ENCODE data around the gene ACP3. TPM values are rescaled to one million over a fixed set of nuclear protein-coding genes. Genes with fewer than 3 reads are reported as not detected.
A peak's percentile ranks its signal among the peaks of the same experiment; 100 is the strongest.
"Not testable (repeated sequence)": the region's sequence is repeated elsewhere in the genome, so short reads cannot be mapped to it uniquely, and the experiment has no call there.

Gene ACP3
- total RNA-seq, 1 experiment from 2014 or later, result not detected

DNA sequence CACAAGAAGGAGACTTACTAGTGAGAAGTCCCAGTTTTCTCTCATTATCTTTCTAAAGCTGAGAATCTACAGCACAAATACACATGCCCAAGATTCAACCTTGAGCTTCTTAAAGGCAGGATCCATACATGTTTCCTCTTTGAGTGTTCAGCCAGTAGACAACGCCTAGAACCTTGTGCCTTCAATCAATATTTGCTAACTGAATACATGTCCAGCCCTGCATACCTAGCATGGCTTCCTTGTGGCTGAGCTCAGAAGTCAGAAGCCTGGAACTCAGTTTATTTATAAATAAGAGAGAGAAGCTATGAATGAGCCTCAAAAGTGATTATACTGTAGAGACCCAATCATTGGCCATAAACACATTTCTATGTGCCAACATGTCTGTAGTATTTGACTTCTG lies 43.5 kb downstream of the ACP3 start:
- TF ChIP-seq, protein P1, sequence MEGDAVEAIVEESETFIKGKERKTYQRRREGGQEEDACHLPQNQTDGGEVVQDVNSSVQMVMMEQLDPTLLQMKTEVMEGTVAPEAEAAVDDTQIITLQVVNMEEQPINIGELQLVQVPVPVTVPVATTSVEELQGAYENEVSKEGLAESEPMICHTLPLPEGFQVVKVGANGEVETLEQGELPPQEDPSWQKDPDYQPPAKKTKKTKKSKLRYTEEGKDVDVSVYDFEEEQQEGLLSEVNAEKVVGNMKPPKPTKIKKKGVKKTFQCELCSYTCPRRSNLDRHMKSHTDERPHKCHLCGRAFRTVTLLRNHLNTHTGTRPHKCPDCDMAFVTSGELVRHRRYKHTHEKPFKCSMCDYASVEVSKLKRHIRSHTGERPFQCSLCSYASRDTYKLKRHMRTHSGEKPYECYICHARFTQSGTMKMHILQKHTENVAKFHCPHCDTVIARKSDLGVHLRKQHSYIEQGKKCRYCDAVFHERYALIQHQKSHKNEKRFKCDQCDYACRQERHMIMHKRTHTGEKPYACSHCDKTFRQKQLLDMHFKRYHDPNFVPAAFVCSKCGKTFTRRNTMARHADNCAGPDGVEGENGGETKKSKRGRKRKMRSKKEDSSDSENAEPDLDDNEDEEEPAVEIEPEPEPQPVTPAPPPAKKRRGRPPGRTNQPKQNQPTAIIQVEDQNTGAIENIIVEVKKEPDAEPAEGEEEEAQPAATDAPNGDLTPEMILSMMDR (IDR thresholded peaks at IDR 0.05; ENCODE audit: unreplicated experiment), result no peak
- Mint-ChIP-seq H3K27me3 (ENCODE audit: insufficient read depth, unreplicated experiment) (peaks cover 23% of the 10 kb centered on the region), H3K36me3 (ENCODE audit: insufficient read depth, unreplicated experiment) (peaks cover 6% of the 10 kb centered on the region), H3K9me3 (ENCODE audit: unreplicated experiment) (no peaks in the 10 kb centered on the region), H3K4me1 (ENCODE audit: insufficient read depth, unreplicated experiment) (no peaks in the 10 kb centered on the region), H3K4me3 (ENCODE audit: unreplicated experiment) (no peak overlapping the region), H3K27ac (ENCODE audit: low read depth, unreplicated experiment) (no peak overlapping the region)
- CTCF ChIA-PET, result interaction anchor here (0.6 to 1.5 kb wide), 4 partner anchors 10 to 38 kb away, joined by 3 to 10 read pairs (median 4); no protein-coding TSS in a partner anchor
- no TSS peak for BruUV-seq (replicated peaks)
- intact Hi-C loops (cut with micrococcal nuclease), result no loop called here
- POLR2A ChIA-PET, result no interaction called here
- DNase-seq (ENCODE audit: unreplicated experiment), result no peak

DNA sequence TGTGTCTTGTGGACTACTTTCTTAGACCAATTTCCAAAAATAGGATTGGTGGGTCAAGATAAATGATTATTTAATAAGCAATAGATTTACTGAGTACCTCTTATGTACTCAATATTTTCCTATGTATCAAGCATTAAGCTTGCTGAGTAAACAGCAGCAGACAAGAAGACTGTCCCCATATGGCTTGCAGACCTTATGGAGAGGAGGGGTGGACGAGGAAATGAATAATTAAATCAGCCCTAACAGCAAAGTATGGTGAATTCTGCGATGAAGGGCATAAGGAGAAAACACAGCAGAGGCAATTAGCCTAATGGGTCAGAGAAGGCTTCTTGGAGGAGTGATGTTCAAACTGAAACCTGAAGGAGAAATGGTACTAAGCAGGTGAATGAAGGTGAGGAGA lies 45.1 kb downstream of the ACP3 start:
- TF ChIP-seq, protein P1 (IDR thresholded peaks at IDR 0.05; ENCODE audit: unreplicated experiment), result no peak
- H3K27ac Mint-ChIP-seq (ENCODE audit: low read depth, unreplicated experiment), result no peak overlapping the region
- DNase-seq (ENCODE audit: unreplicated experiment), result no peak
- ChIA-PET CTCF (interaction anchor here (0.6 to 0.8 kb wide), 2 partner anchors 18 to 133 kb away, joined by 3 read pairs; no protein-coding TSS in a partner anchor), POLR2A (no interaction called here)
- H3K27me3 Mint-ChIP-seq (ENCODE audit: insufficient read depth, unreplicated experiment), result peaks cover 23% of the 10 kb centered on the region
- no TSS peak for BruUV-seq (replicated peaks)
- peaks cover 6% of the 10 kb centered on the region for H3K36me3 Mint-ChIP-seq (ENCODE audit: insufficient read depth, unreplicated experiment)
- intact Hi-C loops (cut with micrococcal nuclease), result no loop called here
- no peaks in the 10 kb centered on the region for H3K4me1 Mint-ChIP-seq (ENCODE audit: insufficient read depth, unreplicated experiment)
- no peaks in the 10 kb centered on the region for H3K9me3 Mint-ChIP-seq (ENCODE audit: unreplicated experiment)
- H3K4me3 Mint-ChIP-seq (ENCODE audit: unreplicated experiment), result no peak overlapping the region

DNA sequence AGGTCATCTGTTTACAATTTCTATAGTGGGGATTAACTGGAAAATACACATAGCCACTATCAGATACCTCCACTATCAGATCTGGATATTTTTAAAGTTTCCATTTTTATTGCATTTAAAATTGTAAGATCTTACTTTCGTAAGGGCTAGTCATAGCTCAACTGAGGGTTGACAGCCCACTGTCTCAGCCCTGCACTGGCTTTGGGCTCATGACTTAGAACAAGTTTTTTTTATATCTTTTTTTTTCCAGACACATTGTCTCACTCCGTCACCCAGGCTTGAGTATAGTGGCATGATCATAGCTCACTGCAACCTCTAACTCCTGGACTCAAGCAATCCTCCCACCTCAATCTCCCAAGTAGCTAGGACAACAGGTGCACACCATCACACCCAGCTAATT lies 51.3 kb downstream of the ACP3 start:
- ChIA-PET POLR2A (interaction anchor here (0.8 kb wide), 1 partner anchor 31 kb away, joined by 4 read pairs; no protein-coding TSS in a partner anchor), CTCF (interaction anchor here (0.6 to 2.9 kb wide), 7 partner anchors 15 to 1134 kb away, joined by 3 to 13 read pairs (median 4); partner anchors contain the start of gene ACP3)
- Mint-ChIP-seq H3K27ac (ENCODE audit: low read depth, unreplicated experiment) (no peak overlapping the region), H3K4me3 (ENCODE audit: unreplicated experiment) (no peak overlapping the region), H3K4me1 (ENCODE audit: insufficient read depth, unreplicated experiment) (no peaks in the 10 kb centered on the region), H3K27me3 (ENCODE audit: insufficient read depth, unreplicated experiment) (peaks cover 12% of the 10 kb centered on the region), H3K9me3 (ENCODE audit: unreplicated experiment) (no peaks in the 10 kb centered on the region), H3K36me3 (ENCODE audit: insufficient read depth, unreplicated experiment) (peaks cover 13% of the 10 kb centered on the region)
- intact Hi-C loops (cut with micrococcal nuclease), result no loop called here
- TF ChIP-seq, protein P1 (IDR thresholded peaks at IDR 0.05; ENCODE audit: unreplicated experiment), result no peak
- BruUV-seq (replicated peaks), result no TSS peak
- no peak for DNase-seq (ENCODE audit: unreplicated experiment)

DNA sequence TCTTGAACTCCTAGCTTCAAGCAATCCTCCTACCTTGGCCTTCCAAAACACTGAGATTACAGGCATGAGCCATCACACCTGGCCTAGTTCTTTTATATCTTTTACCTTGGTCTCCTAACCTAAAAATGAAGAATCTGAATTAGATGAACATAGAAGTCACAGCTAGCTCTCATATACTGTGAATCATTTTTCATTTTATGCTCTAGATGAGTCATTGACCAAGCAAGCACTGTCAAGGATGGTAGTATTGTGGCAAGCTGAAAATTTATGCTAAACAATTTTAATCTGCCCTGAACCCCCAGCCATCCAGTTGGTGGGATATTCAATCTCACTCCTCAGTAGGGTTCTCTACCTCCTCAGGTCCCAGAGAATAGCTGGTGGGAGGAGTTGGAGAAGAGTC lies 51.8 kb downstream of the ACP3 start:
- POLR2A ChIA-PET, result interaction anchor here (0.6 to 0.8 kb wide), 2 partner anchors 30 to 234 kb away, joined by 3 to 4 read pairs; no protein-coding TSS in a partner anchor
- H3K4me1 Mint-ChIP-seq (ENCODE audit: insufficient read depth, unreplicated experiment), result no peaks in the 10 kb centered on the region
- no peak overlapping the region for H3K4me3 Mint-ChIP-seq (ENCODE audit: unreplicated experiment)
- H3K36me3 Mint-ChIP-seq (ENCODE audit: insufficient read depth, unreplicated experiment), result peaks cover 13% of the 10 kb centered on the region
- H3K27me3 Mint-ChIP-seq (ENCODE audit: insufficient read depth, unreplicated experiment), result peaks cover 12% of the 10 kb centered on the region
- no TSS peak for BruUV-seq (replicated peaks)
- intact Hi-C loops (cut with micrococcal nuclease), result no loop called here
- CTCF ChIA-PET, result interaction anchor here (0.6 to 2.9 kb wide), 6 partner anchors 16 to 1135 kb away, joined by 3 to 13 read pairs (median 4); no protein-coding TSS in a partner anchor
- H3K27ac Mint-ChIP-seq (ENCODE audit: low read depth, unreplicated experiment), result no peak overlapping the region
- TF ChIP-seq, protein P1 (IDR thresholded peaks at IDR 0.05; ENCODE audit: unreplicated experiment), result no peak
- no peak for DNase-seq (ENCODE audit: unreplicated experiment)
- H3K9me3 Mint-ChIP-seq (ENCODE audit: unreplicated experiment), result no peaks in the 10 kb centered on the region

DNA sequence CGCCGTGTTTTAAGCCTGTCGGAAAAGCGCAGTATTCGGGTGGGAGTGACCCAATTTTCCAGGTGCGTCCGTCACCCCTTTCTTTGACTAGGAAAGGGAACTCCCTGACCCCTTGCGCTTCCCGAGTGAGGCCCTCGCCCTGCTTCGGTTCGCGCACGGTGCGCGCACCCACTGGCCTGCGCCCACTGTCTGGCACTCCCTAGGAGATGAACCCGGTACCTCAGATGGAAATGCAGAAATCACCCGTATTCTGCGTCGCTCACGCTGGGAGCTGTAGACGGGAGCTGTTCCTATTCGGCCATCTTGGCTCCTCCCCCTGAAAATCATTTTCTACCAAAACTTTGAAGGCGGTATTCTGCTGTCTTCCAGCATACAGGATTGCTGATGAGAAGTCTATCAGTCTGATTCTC lies 59.7 kb downstream of the ACP3 start:
- POLR2A ChIA-PET; H3K9me3 Mint-ChIP-seq (ENCODE audit: unreplicated experiment); BruUV-seq (replicated peaks); H3K36me3 Mint-ChIP-seq (ENCODE audit: insufficient read depth, unreplicated experiment); H3K27me3 Mint-ChIP-seq (ENCODE audit: insufficient read depth, unreplicated experiment); H3K4me1 Mint-ChIP-seq (ENCODE audit: insufficient read depth, unreplicated experiment); intact Hi-C loops (cut with micrococcal nuclease): not testable (repeated sequence)
- Mint-ChIP-seq H3K27ac (ENCODE audit: low read depth, unreplicated experiment) (peak overlapping the region; percentile 66), H3K4me3 (ENCODE audit: unreplicated experiment) (peak overlapping the region; percentile 81)
- peak; percentile 6 for DNase-seq (ENCODE audit: unreplicated experiment)
- CTCF ChIA-PET, result interaction anchor here (0.7 to 2.2 kb wide), 5 partner anchors 16 to 27 kb away, joined by 3 to 6 read pairs (median 5); no protein-coding TSS in a partner anchor

All from MCF 10A (cell line).